Esophagus muscularis mucosa (tissue), 2 donors: ENCODE data around the gene CKS1B.

Experiments
- EP300 ChIP-seq: sonication (generic); formaldehyde crosslinking; IDR thresholded peaks from one replicate; pipeline ENCODE4 v1.6.1; 2017; ENCODE audit warnings: antibody characterized with exemption
- POLR2A ChIP-seq: fragments of 450-650 bp; IDR thresholded peaks from one replicate; pipeline ENCODE4 v1.6.1; 2017; ENCODE audit warnings: antibody characterized with exemption, moderate library complexity, mild to moderate bottlenecking, low read depth

- TF ChIP-seq EP300 = no peak
- no peak for TF ChIP-seq POLR2A
Measured at GRCh38 chr1:154996966-154997701, 22.7 kb downstream of the CKS1B start.
